Measurements from ENCODE around the gene SCN9A. TPM values are rescaled to one million over a fixed set of nuclear protein-coding genes. Genes with fewer than 3 reads are reported as not detected.

SCN9A gene
- total and polyA plus RNA-seq, 2 of the 8 experiments (the other 6 are each of a cell fraction or from before 2014, with no cell fraction given) = 1.6 to 6.2 TPM

GRCh38 chr2:166152064-166152463 lies 223.7 kb downstream of the SCN9A start:
- DNase-seq (ENCODE audit: low read depth in 1 of 2, low spot score in 2 of 2) (no peak), FAIRE-seq (no peak)
- H4K8ac ChIP-seq (ENCODE audit: extremely low read depth, insufficient read depth, low read length) = no peak overlapping the region
- H2BK20ac ChIP-seq (ENCODE audit: low read length) = no peak overlapping the region
- no peak overlapping the region for H3K9ac ChIP-seq (replicated peaks in 1 of 4; ENCODE audit: extremely low read depth in 1 of 4, low read depth in 3 of 4, low read length in 3 of 4)
- H4K91ac ChIP-seq (replicated peaks; ENCODE audit: insufficient read length, low read length) = no peak overlapping the region
- H2AK5ac ChIP-seq (ENCODE audit: low read depth, low read length) = no peak overlapping the region
- H4K20me1 ChIP-seq (replicated peaks in 1 of 2; ENCODE audit: control insufficient read depth in 1 of 2, insufficient read depth in 2 of 2, low read length in 2 of 2) = no peaks in the 10 kb centered on the region
- H3K4me2 ChIP-seq (ENCODE audit: insufficient read depth in 1 of 2, low read depth in 2 of 2, low read length in 2 of 2) = no peak overlapping the region
- ChIA-PET CTCF (ENCODE audit: partially characterized antibody) (interaction anchor here (0.9 to 2.0 kb wide), 9 partner anchors 10 to 266 kb away, joined by 3 to 7 read pairs (median 3); partner anchors contain the start of gene SCN1A), POLR2A (ENCODE audit: partially characterized antibody) (no interaction called here)
- H3K23me2 ChIP-seq (ENCODE audit: low read depth, low read length) = no peaks in the 10 kb centered on the region
- no peak overlapping the region for H4K5ac ChIP-seq (ENCODE audit: insufficient read length, low read depth, low read length)
- H3K79me2 ChIP-seq (ENCODE audit: control insufficient read depth in 1 of 2, insufficient read depth in 2 of 2, low read length in 2 of 2) = no peaks in the 10 kb centered on the region
- no peaks in the 10 kb centered on the region for H3K9me3 ChIP-seq (ENCODE audit: insufficient read depth in 2 of 2, low read depth in 1 of 2, low read length in 1 of 2)
- no peak overlapping the region for H3K4ac ChIP-seq (replicated peaks; ENCODE audit: insufficient read length, low read depth, low read length)
- no peaks in the 10 kb centered on the region for H3K36me3 ChIP-seq (ENCODE audit: control insufficient read depth in 2 of 4, insufficient read depth in 4 of 4, low read length in 3 of 4)
- H3K14ac ChIP-seq (ENCODE audit: insufficient read length) = no peak overlapping the region
- H2BK12ac ChIP-seq (ENCODE audit: low read depth, low read length) = no peak overlapping the region
- H3K27ac ChIP-seq (ENCODE audit: low read depth, low read length) = no peak overlapping the region
- H3K27me3 ChIP-seq (replicated peaks in 1 of 4; ENCODE audit: control insufficient read depth in 3 of 4, extremely low read depth in 1 of 4, insufficient read depth in 3 of 4, low read length in 3 of 4) = peaks cover 0 to 2% (median 0%) of the 10 kb centered on the region in 4 experiments; a peak in 1 of 7 replicates
- H3K4me3 ChIP-seq (ENCODE audit: extremely low read depth in 1 of 4, insufficient read depth in 2 of 4, low read depth in 3 of 4, low read length in 4 of 4) = no peak overlapping the region
- no peak overlapping the region for H3K18ac ChIP-seq (ENCODE audit: extremely low read depth, low read length)
- no peaks in the 10 kb centered on the region for H3K79me1 ChIP-seq (ENCODE audit: low read depth, low read length)
- no peak overlapping the region for H3K23ac ChIP-seq (ENCODE audit: insufficient read length)
- no peak overlapping the region for H2BK5ac ChIP-seq (ENCODE audit: low read depth, low read length)
- H2BK15ac ChIP-seq (ENCODE audit: low read length) = no peak overlapping the region
- no peak overlapping the region for H2BK120ac ChIP-seq (replicated peaks; ENCODE audit: low read depth, low read length)
- H3K4me1 ChIP-seq (replicated peaks in 1 of 4; ENCODE audit: control insufficient read depth in 3 of 4, insufficient read depth in 4 of 4, low read length in 3 of 4) = peaks cover 0 to 4% (median 1%) of the 10 kb centered on the region in 4 experiments; a peak in 3 of 7 replicates
- H3K56ac ChIP-seq (replicated peaks; ENCODE audit: insufficient read length, low read depth, low read length) = no peak overlapping the region
- no peak overlapping the region for H2AFZ ChIP-seq (ENCODE audit: low read length)
- TF ChIP-seq NRF1 (IDR thresholded peaks at IDR 0.05; ENCODE audit: low read depth, low read length) (no peak), FOSL1 (IDR thresholded peaks at IDR 0.05; ENCODE audit: insufficient read depth, low read depth, low read length) (no peak), RBBP5 (IDR thresholded peaks at IDR 0.05; ENCODE audit: borderline replicate concordance, low read depth, low read length) (no peak)

Measured in H1 (cell line).